Muscle of leg (tissue), 11 donors: Measurements from ENCODE around the gene MICOS13. TPM values are rescaled to one million over a fixed set of nuclear protein-coding genes. Genes with fewer than 3 reads are reported as not detected.

Experiments used
- DNase-seq: peaks from one replicate; pipeline ENCODE4 v3.0.0; 2013
- H3K27ac ChIP-seq: one replicate; pipeline ENCODE4 v1.5.1; 2013; ENCODE audit warnings: mild to moderate bottlenecking, low read length, control low read depth
- H3K27me3 ChIP-seq: one replicate; pipeline ENCODE4 v1.6.1; 2013; ENCODE audit warnings: low read length; ENCODE audit not compliant: control insufficient read depth, insufficient read depth
- H3K36me3 ChIP-seq: one replicate; pipeline ENCODE4 v1.6.1; 2013; ENCODE audit warnings: low read length; ENCODE audit not compliant: control insufficient read depth, insufficient read depth
- H3K4me1 ChIP-seq: one replicate; pipeline ENCODE4 v1.6.1; 2013; ENCODE audit warnings: low read length; ENCODE audit not compliant: control insufficient read depth, insufficient read depth
- H3K4me3 ChIP-seq: one replicate; pipeline ENCODE4 v1.5.1; 2013; ENCODE audit warnings: low read length, control low read depth
- H3K9me3 ChIP-seq: replicated peaks from 2 replicates; pipeline ENCODE4 v1.6.1; 2013; ENCODE audit warnings: low read depth, low read length; ENCODE audit not compliant: control insufficient read depth
- WGBS: methylation state at CpG from one replicate; pipeline ENCODE4 v1.1.5; 2013; ENCODE audit warnings: missing lambda C conversion rate; ENCODE audit not compliant: insufficient coverage; 5-methylcytosine and 5-hydroxymethylcytosine counted together
- polyA plus RNA-seq, 8 donors: library from polyadenylated mRNA; unstranded; fragments of 120-200 nt; gene quantifications; one replicate each; pipeline versions ENCODE4 v1.2.1 to v1.2.3, GENCODE V29; 2013; ENCODE audit warnings: inconsistent platforms in 1 of 8, low replicate concordance in 1 of 8; ENCODE audit not compliant: insufficient read length in 8 of 8, insufficient read depth in 1 of 8
- total RNA-seq: library from RNA; stranded (reverse); fragments of 120-200 nt; gene quantifications from one replicate; pipeline ENCODE4 v1.2.4, GENCODE V29; 2013

The MICOS13 gene
- total and polyA plus RNA-seq, 9 donors, result 74.4 to 122 (median 92.7) TPM

DNA sequence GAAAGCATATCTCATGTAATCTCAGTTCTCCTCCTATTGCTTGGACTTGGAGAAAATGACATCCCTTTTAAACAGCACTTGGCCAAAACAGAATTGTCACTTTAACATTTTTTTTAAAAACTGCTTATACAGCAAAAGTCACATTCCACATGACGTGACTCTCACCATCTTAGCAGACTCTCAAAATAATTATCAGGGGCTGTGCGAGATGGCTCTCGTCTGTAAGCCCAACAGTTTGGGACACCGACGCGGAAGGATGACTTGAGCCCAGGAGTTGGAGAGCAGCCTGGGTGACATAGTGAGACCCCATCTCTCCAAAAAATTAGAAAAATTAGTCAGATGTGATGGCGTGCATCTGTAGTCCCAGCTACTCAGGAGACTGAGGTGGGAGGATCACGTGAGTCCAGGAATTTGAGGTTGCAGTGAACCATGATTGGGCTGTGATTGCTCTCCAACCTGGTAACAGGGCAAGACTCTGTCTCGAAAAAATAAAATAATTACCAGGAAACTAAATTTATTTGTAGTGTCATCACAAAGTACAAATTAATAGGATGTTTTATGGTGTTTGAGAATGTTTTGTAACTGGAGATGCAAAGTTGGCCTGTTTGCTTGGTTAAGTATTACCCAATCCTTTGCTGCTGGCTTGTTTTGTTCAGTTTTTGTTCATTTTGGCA, 48.6 kb downstream of the MICOS13 start:
- no peaks in the 10 kb centered on the region for H3K9me3 ChIP-seq
- H3K27ac ChIP-seq, result peak overlapping the region; percentile 22
- DNase-seq, result no peak
- H3K4me1 ChIP-seq, result peaks cover 5% of the 10 kb centered on the region
- no peaks in the 10 kb centered on the region for H3K27me3 ChIP-seq
- WGBS, result 67% methylated on average over 1 of the region's 9 CpGs
- H3K4me3 ChIP-seq, result no peak overlapping the region
- peaks cover 41% of the 10 kb centered on the region for H3K36me3 ChIP-seq

DNA sequence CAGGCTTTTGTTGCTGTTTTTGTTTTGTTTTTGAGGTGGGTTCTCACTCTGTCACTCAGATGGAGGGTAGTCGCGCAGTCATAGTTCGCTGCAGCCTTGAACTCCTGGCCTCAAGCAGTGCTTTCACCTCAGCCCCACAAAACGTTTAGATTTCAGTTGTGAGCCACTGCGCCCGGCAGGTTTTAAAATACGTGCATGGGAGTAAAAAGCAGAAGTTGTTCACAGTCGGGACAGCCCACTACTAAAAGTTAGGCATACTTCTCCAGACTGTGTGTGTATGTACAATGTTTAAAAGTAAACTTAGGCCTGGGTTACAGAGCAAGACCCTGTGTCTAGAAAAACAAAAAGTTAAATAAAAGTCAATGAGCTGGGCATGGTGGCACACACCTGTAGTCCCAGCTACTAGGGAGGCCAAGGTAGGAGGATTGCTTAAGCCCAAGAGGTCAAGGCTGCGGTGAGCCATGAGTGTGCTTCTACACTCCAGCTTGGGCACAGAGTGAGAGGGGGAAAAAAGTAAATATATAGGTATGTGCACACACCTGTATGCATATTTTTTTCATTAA, 51.3 kb downstream of the MICOS13 start:
- Histone ChIP-seq H3K27ac (no peak overlapping the region), H3K4me3 (no peak overlapping the region), H3K4me1 (peaks cover 25% of the 10 kb centered on the region), H3K27me3 (no peaks in the 10 kb centered on the region), H3K9me3 (no peaks in the 10 kb centered on the region), H3K36me3 (peaks cover 58% of the 10 kb centered on the region)
- peak; percentile 16 for DNase-seq
- 80% methylated on average over 1 of the region's 9 CpGs for WGBS

DNA sequence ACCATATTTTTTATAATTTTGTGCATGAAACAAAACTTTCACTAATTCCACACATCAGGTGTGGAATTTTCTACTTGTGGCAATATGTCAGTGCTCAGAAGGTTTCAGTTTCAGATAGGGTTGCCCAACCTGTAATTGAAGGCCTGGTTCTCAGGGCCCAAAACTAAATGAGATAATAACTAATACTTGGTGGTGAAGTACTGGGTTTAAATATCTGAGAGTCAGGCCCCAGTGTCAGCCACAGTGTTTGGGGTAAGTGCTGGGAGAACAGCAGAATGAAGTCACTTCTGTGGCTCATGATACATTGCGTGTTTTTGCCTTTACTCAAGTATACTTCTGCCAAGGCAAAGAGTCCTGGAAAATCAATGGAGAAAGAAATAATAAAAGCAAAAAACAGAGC, 51.9 kb downstream of the MICOS13 start:
- H3K27ac ChIP-seq, result no peak overlapping the region
- DNase-seq, result no peak
- H3K4me1 ChIP-seq, result peaks cover 25% of the 10 kb centered on the region
- H3K36me3 ChIP-seq, result peaks cover 58% of the 10 kb centered on the region
- no CpG with 5 or more reads among the region's 1 CpG for WGBS
- H3K27me3 ChIP-seq, result no peaks in the 10 kb centered on the region
- H3K4me3 ChIP-seq, result no peak overlapping the region
- no peaks in the 10 kb centered on the region for H3K9me3 ChIP-seq

Other genes with a start within 250 kb of the MICOS13 start
- not detected for gene ZNRF4, start 225.1 kb downstream of the MICOS13 start, total RNA-seq
- not detected for gene ZNRF4, start 225.1 kb downstream of the MICOS13 start, polyA plus RNA-seq
- 0.18 TPM for gene TINCR, start 112.6 kb downstream of the MICOS13 start, total RNA-seq
- gene TINCR, start 112.6 kb downstream of the MICOS13 start, polyA plus RNA-seq, result 1 to 10 TPM in 1 of 8 donors, under 1 TPM in 7; 0.28 to 3.1 (median 0.40) TPM
- 24.6 TPM for gene SAFB2, start 57.7 kb downstream of the MICOS13 start, total RNA-seq
- 10 to 100 TPM; 34.0 to 55.9 (median 45.4) TPM for gene SAFB2, start 57.7 kb downstream of the MICOS13 start, polyA plus RNA-seq
- 24.7 TPM for gene SAFB, start 57.4 kb downstream of the MICOS13 start, total RNA-seq
- 100 to 1,000 TPM in 2 of 8 donors, 10 to 100 TPM in 6; 82.1 to 101 (median 93.0) TPM for gene SAFB, start 57.4 kb downstream of the MICOS13 start, polyA plus RNA-seq
- 5.9 TPM for gene HSD11B1L, start 511 bp upstream of the MICOS13 start, total RNA-seq
- 1 to 10 TPM; 4.2 to 6.7 (median 5.5) TPM for gene HSD11B1L, start 511 bp upstream of the MICOS13 start, polyA plus RNA-seq
- 1,960 TPM for gene RPL36, start 9.8 kb upstream of the MICOS13 start, total RNA-seq
- 1,000 to 10,000 TPM; 1,213 to 1,750 (median 1,363) TPM for gene RPL36, start 9.8 kb upstream of the MICOS13 start, polyA plus RNA-seq
- 34.9 TPM for gene LONP1, start 39.6 kb upstream of the MICOS13 start, total RNA-seq
- gene LONP1, start 39.6 kb upstream of the MICOS13 start, polyA plus RNA-seq, result 10 to 100 TPM; 47.7 to 63.9 (median 53.1) TPM
- not detected for gene CATSPERD, start 40.1 kb upstream of the MICOS13 start, total RNA-seq
- gene CATSPERD, start 40.1 kb upstream of the MICOS13 start, polyA plus RNA-seq, result under 1 TPM in 1 of 8 donors, not detected in 7; 0.16 TPM
- 1.4 TPM for gene PRR22, start 104.2 kb upstream of the MICOS13 start, total RNA-seq
- gene PRR22, start 104.2 kb upstream of the MICOS13 start, polyA plus RNA-seq, result 1 to 10 TPM in 7 of 8 donors, under 1 TPM in 1; 0.86 to 2.7 (median 1.3) TPM
- 17.7 TPM for gene DUS3L, start 110.6 kb upstream of the MICOS13 start, total RNA-seq
- 10 to 100 TPM; 16.3 to 26.6 (median 21.3) TPM for gene DUS3L, start 110.6 kb upstream of the MICOS13 start, polyA plus RNA-seq
- 0.44 TPM for gene NRTN, start 124.6 kb upstream of the MICOS13 start, total RNA-seq
- gene NRTN, start 124.6 kb upstream of the MICOS13 start, polyA plus RNA-seq, result 1 to 10 TPM in 2 of 8 donors, under 1 TPM in 6; 0.17 to 1.5 (median 0.37) TPM
- gene FUT6, start 159.2 kb upstream of the MICOS13 start, total RNA-seq, result not detected
- gene FUT6, start 159.2 kb upstream of the MICOS13 start, polyA plus RNA-seq, result under 1 TPM in 2 of 8 donors, not detected in 6; 0.05 to 0.09 TPM
- 0.09 TPM for gene FUT3, start 170.9 kb upstream of the MICOS13 start, total RNA-seq
- under 1 TPM in 4 of 8 donors, not detected in 4; 0.06 to 0.38 (median 0.30) TPM for gene FUT3, start 170.9 kb upstream of the MICOS13 start, polyA plus RNA-seq
- not detected for gene FUT5, start 190.0 kb upstream of the MICOS13 start, total RNA-seq
- gene FUT5, start 190.0 kb upstream of the MICOS13 start, polyA plus RNA-seq, result under 1 TPM in 2 of 8 donors, not detected in 6; 0.10 to 0.12 TPM
- gene NDUFA11, start 223.3 kb upstream of the MICOS13 start, total RNA-seq, result 312 TPM
- 100 to 1,000 TPM; 168 to 243 (median 200) TPM for gene NDUFA11, start 223.3 kb upstream of the MICOS13 start, polyA plus RNA-seq
- 4.5 TPM for gene VMAC, start 224.4 kb upstream of the MICOS13 start, total RNA-seq
- gene VMAC, start 224.4 kb upstream of the MICOS13 start, polyA plus RNA-seq, result 1 to 10 TPM; 2.0 to 4.4 (median 3.6) TPM
- 5.1 TPM for gene CAPS, start 233.7 kb upstream of the MICOS13 start, total RNA-seq
- 10 to 100 TPM in 1 of 8 donors, 1 to 10 TPM in 7; 3.9 to 10.1 (median 6.5) TPM for gene CAPS, start 233.7 kb upstream of the MICOS13 start, polyA plus RNA-seq